Activated T-helper 2 cell treated with anti-CD3 and anti-CD28 coated beads, Interferon-gamma antibody, Interleukin-2, Interleukin-4, amounts not matched to agents 10 μg/mL and 5 μg/mL and 100 μg/mL, durations not matched to agents 14 hours and 24 hours and 36 hours (primary cell): Measurements from ENCODE around the gene NUAK2. TPM values are rescaled to one million over a fixed set of nuclear protein-coding genes. Genes with fewer than 3 reads are reported as not detected.

Source experiments
- DNase-seq: peaks from one replicate; pipeline ENCODE4 v3.0.0; 2021; ENCODE audit warnings: low spot score
- H3K27ac Mint-ChIP-seq: one replicate; pipeline ENCODE4 v1.8.0; 2021; ENCODE audit warnings: mixed read lengths
- H3K27me3 Mint-ChIP-seq: one replicate; pipeline ENCODE4 v1.8.0; 2021; ENCODE audit warnings: low read depth, mixed read lengths
- H3K36me3 Mint-ChIP-seq: one replicate; pipeline ENCODE4 v1.8.0; 2021; ENCODE audit warnings: low read depth, mixed read lengths
- H3K4me1 Mint-ChIP-seq: one replicate; pipeline ENCODE4 v1.8.0; 2021; ENCODE audit warnings: low read depth, mixed read lengths
- H3K4me3 Mint-ChIP-seq: one replicate; pipeline ENCODE4 v1.8.0; 2021; ENCODE audit warnings: low read depth, mild to moderate bottlenecking, moderate library complexity, mixed read lengths
- H3K9me3 Mint-ChIP-seq: one replicate; pipeline ENCODE4 v1.8.0; 2021; ENCODE audit warnings: mixed read lengths
- intact Hi-C: fragments of 100-400 bp; cut with micrococcal nuclease; formaldehyde crosslinking; loops from one replicate; pipeline ENCODE4 v1.15.1; 2023
- total RNA-seq: library from RNA; stranded (reverse); gene quantifications from 2 replicates; pipeline ENCODE4 v1.2.3, GENCODE V29; 2022

NUAK2 gene
- total RNA-seq, 1 donor from 2014 or later: 0.41 TPM

GRCh38 chr1:205354259-205355074 is 32.9 kb upstream of the NUAK2 start:
- Mint-ChIP-seq H3K4me1 (no peaks in the 10 kb centered on the region), H3K4me3 (no peak overlapping the region), H3K27ac (no peak overlapping the region), H3K9me3 (no peaks in the 10 kb centered on the region), H3K27me3 (peaks cover 14% of the 10 kb centered on the region), H3K36me3 (no peaks in the 10 kb centered on the region)
- DNase-seq: peak; percentile 24
- intact Hi-C loops: loop anchor here (1.0 to 2.0 kb wide), 2 partner anchors 131 to 170 kb away; no protein-coding TSS in a partner anchor

GRCh38 chr1:205353612-205354011 is 32.1 kb upstream of the NUAK2 start:
- Mint-ChIP-seq H3K36me3 (no peaks in the 10 kb centered on the region), H3K27me3 (peaks cover 15% of the 10 kb centered on the region), H3K9me3 (no peaks in the 10 kb centered on the region), H3K27ac (no peak overlapping the region), H3K4me1 (no peaks in the 10 kb centered on the region), H3K4me3 (no peak overlapping the region)
- intact Hi-C loops: loop anchor here (1.0 to 2.0 kb wide), 2 partner anchors 132 to 171 kb away; no protein-coding TSS in a partner anchor
- DNase-seq: no peak

GRCh38 chr1:205353191-205353590 is 31.6 kb upstream of the NUAK2 start:
- peaks cover 15% of the 10 kb centered on the region for H3K27me3 Mint-ChIP-seq
- intact Hi-C loops: no loop called here
- no peaks in the 10 kb centered on the region for H3K4me1 Mint-ChIP-seq
- no peaks in the 10 kb centered on the region for H3K36me3 Mint-ChIP-seq
- H3K4me3 Mint-ChIP-seq: no peak overlapping the region
- H3K27ac Mint-ChIP-seq: no peak overlapping the region
- no peaks in the 10 kb centered on the region for H3K9me3 Mint-ChIP-seq
- DNase-seq: no peak

- intact Hi-C loops: no loop called here
- H3K36me3 Mint-ChIP-seq: no peaks in the 10 kb centered on the region
- no peak for DNase-seq
- H3K27ac Mint-ChIP-seq: no peak overlapping the region
- H3K27me3 Mint-ChIP-seq: peaks cover 22% of the 10 kb centered on the region
- no peak overlapping the region for H3K4me3 Mint-ChIP-seq
- H3K9me3 Mint-ChIP-seq: no peaks in the 10 kb centered on the region
- no peaks in the 10 kb centered on the region for H3K4me1 Mint-ChIP-seq
Measured at GRCh38 chr1:205351984-205352713, 30.6 kb upstream of the NUAK2 start.

GRCh38 chr1:205350691-205351141 is 29.2 kb upstream of the NUAK2 start:
- intact Hi-C loops: no loop called here
- no peaks in the 10 kb centered on the region for H3K9me3 Mint-ChIP-seq
- H3K36me3 Mint-ChIP-seq: no peaks in the 10 kb centered on the region
- no peak overlapping the region for H3K27ac Mint-ChIP-seq
- no peak overlapping the region for H3K4me3 Mint-ChIP-seq
- H3K4me1 Mint-ChIP-seq: no peaks in the 10 kb centered on the region
- H3K27me3 Mint-ChIP-seq: peaks cover 33% of the 10 kb centered on the region
- DNase-seq: no peak

GRCh38 chr1:205350124-205350523 is 28.6 kb upstream of the NUAK2 start:
- DNase-seq: no peak
- Mint-ChIP-seq H3K4me1 (no peaks in the 10 kb centered on the region), H3K9me3 (no peaks in the 10 kb centered on the region), H3K36me3 (no peaks in the 10 kb centered on the region), H3K27ac (no peak overlapping the region), H3K27me3 (peaks cover 39% of the 10 kb centered on the region), H3K4me3 (no peak overlapping the region)
- intact Hi-C loops: no loop called here

- Mint-ChIP-seq H3K27me3 (peaks cover 47% of the 10 kb centered on the region), H3K4me1 (peaks cover 6% of the 10 kb centered on the region), H3K9me3 (no peaks in the 10 kb centered on the region), H3K4me3 (no peak overlapping the region), H3K36me3 (no peaks in the 10 kb centered on the region), H3K27ac (no peak overlapping the region)
- DNase-seq: no peak
- intact Hi-C loops: no loop called here
Measured at GRCh38 chr1:205348554-205349487, 27.3 kb upstream of the NUAK2 start.

- intact Hi-C loops: no loop called here
- Mint-ChIP-seq H3K9me3 (no peaks in the 10 kb centered on the region), H3K4me3 (no peak overlapping the region), H3K27me3 (peaks cover 58% of the 10 kb centered on the region), H3K4me1 (peaks cover 6% of the 10 kb centered on the region), H3K27ac (no peak overlapping the region), H3K36me3 (no peaks in the 10 kb centered on the region)
- DNase-seq: no peak
Measured at GRCh38 chr1:205346956-205347574, 25.5 kb upstream of the NUAK2 start.

- peaks cover 6% of the 10 kb centered on the region for H3K4me1 Mint-ChIP-seq
- H3K27me3 Mint-ChIP-seq: peaks cover 68% of the 10 kb centered on the region
- DNase-seq: no peak
- H3K4me3 Mint-ChIP-seq: no peak overlapping the region
- H3K9me3 Mint-ChIP-seq: no peaks in the 10 kb centered on the region
- H3K27ac Mint-ChIP-seq: no peak overlapping the region
- no peaks in the 10 kb centered on the region for H3K36me3 Mint-ChIP-seq
- intact Hi-C loops: no loop called here
Measured at GRCh38 chr1:205345761-205346160, 24.2 kb upstream of the NUAK2 start.

- Mint-ChIP-seq H3K4me1 (peaks cover 6% of the 10 kb centered on the region), H3K4me3 (peak overlapping the region; percentile 33), H3K9me3 (no peaks in the 10 kb centered on the region), H3K27me3 (peaks cover 61% of the 10 kb centered on the region), H3K36me3 (no peaks in the 10 kb centered on the region), H3K27ac (no peak overlapping the region)
- intact Hi-C loops: no loop called here
- no peak for DNase-seq
Measured at GRCh38 chr1:205344066-205344928, 22.8 kb upstream of the NUAK2 start.

- no peak overlapping the region for H3K27ac Mint-ChIP-seq
- peaks cover 6% of the 10 kb centered on the region for H3K4me1 Mint-ChIP-seq
- H3K9me3 Mint-ChIP-seq: no peaks in the 10 kb centered on the region
- no peak overlapping the region for H3K4me3 Mint-ChIP-seq
- no peak for DNase-seq
- peaks cover 63% of the 10 kb centered on the region for H3K27me3 Mint-ChIP-seq
- intact Hi-C loops: no loop called here
- H3K36me3 Mint-ChIP-seq: no peaks in the 10 kb centered on the region
Measured at GRCh38 chr1:205343431-205344065, 22.0 kb upstream of the NUAK2 start.
